K562 (cell line): ENCODE results near the gene LRRC47. TPM values are rescaled to one million over a fixed set of nuclear protein-coding genes. Genes with fewer than 3 reads are reported as not detected.

Source experiments
- ATAC-seq: fragments of 200-7000 bp; cut with Tn5 transposase; 3 replicates; pipeline ENCODE4 v1.9.1; 2020; ENCODE audit warnings: moderate library complexity
- BruUV-seq: library from RNA; stranded (reverse); fragments of 400-500 nt; replicated peaks from 2 replicates; lab custom pipeline; 2021; lab: Mats Ljungman, UMichigan
- CTCF ChIA-PET: fragments of 300-600 bp; formaldehyde crosslinking; extraction: SDS; loops from one replicate; lab custom pipeline; 2021; ENCODE audit warnings: low intra/inter-chr PET ratio; lab: Yijun Ruan, JAX
- POLR2A ChIA-PET: fragments of 300-600, 350-650 bp; sonication (Branson Sonifier 250); formaldehyde crosslinking; extraction: SDS; loops from one replicate; lab custom pipeline; 2021; ENCODE audit warnings: antibody characterized with exemption, inconsistent platforms; lab: Yijun Ruan, JAX
- DNase-seq, 4 experiments: peaks; one replicate each; pipeline versions ENCODE4 v3.0.0 to v3.0.0-alpha.2; 2011 to 2018; ENCODE audit warnings: low spot score in 3 of 4, mixed read lengths in 3 of 4; ENCODE audit errors: extremely low read depth in 1 of 4
- FAIRE-seq: peaks from 2 replicates; lab custom pipeline; 2011; peaks lifted over from hg19 to GRCh38; lab: Jason Lieb, UNC
- H2AFZ ChIP-seq: 2 replicates; pipeline ENCODE4 v1.6.0; 2011; ENCODE audit warnings: low read depth, low read length, control low read depth, inconsistent platforms
- H3K27ac ChIP-seq: fragments of 200-600 bp; 3 replicates; pipeline ENCODE4 v1.8.0; 2011; ENCODE audit warnings: low read depth, mild to moderate bottlenecking, control low read depth, inconsistent platforms, low read length, moderate library complexity, mixed read lengths; ENCODE audit errors: extremely low read depth
- H3K27me3 ChIP-seq, 2 experiments: fragments of 300-600 bp in 1 of 2; 2 replicates in 1 of 2; 3 replicates in 1 of 2; pipeline versions ENCODE4 v1.6.0 to v1.8.0; 2011; ENCODE audit warnings: inconsistent platforms in 2 of 2, low read length in 2 of 2, mild to moderate bottlenecking in 1 of 2, mixed read lengths in 1 of 2, moderate library complexity in 1 of 2; ENCODE audit not compliant: control insufficient read depth in 2 of 2, insufficient read depth in 2 of 2
- H3K36me3 ChIP-seq: fragments of 300-600 bp; 3 replicates; pipeline ENCODE4 v1.8.0; 2011; ENCODE audit warnings: mild to moderate bottlenecking, low read length, inconsistent platforms; ENCODE audit not compliant: control insufficient read depth, insufficient read depth
- H3K4me1 ChIP-seq, 2 experiments: fragments of 200-600 bp in 1 of 2; replicated peaks in 1 of 2; 2 replicates in 1 of 2; 3 replicates in 1 of 2; pipeline versions ENCODE4 v1.5.1 to v1.8.0; 2011; ENCODE audit warnings: inconsistent platforms in 2 of 2, low read length in 2 of 2, mild to moderate bottlenecking in 1 of 2, mixed read lengths in 1 of 2, moderate library complexity in 1 of 2; ENCODE audit not compliant: control insufficient read depth in 2 of 2, insufficient read depth in 2 of 2
- H3K4me2 ChIP-seq: 2 replicates; pipeline ENCODE4 v1.6.1; 2011; ENCODE audit warnings: low read length, control low read depth, inconsistent platforms, mixed read lengths; ENCODE audit not compliant: insufficient read depth
- H3K4me3 ChIP-seq: fragments of 200-600 bp; sonication (generic), shearing (Covaris generic); 2 replicates; pipeline ENCODE4 v1.5.1; 2016; ENCODE audit warnings: control low read depth, inconsistent platforms
- H3K79me2 ChIP-seq: fragments of 200-600 bp; 3 replicates; pipeline ENCODE4 v1.8.0; 2011; ENCODE audit warnings: low read length, inconsistent platforms; ENCODE audit not compliant: control insufficient read depth, insufficient read depth
- H3K9ac ChIP-seq, 2 experiments: 2 replicates each; pipeline versions ENCODE4 v1.6.0 to v1.6.1; 2011; ENCODE audit warnings: low read depth in 2 of 2, low read length in 2 of 2, control low read depth in 1 of 2, inconsistent platforms in 1 of 2, mild to moderate bottlenecking in 1 of 2, mixed read lengths in 1 of 2; ENCODE audit not compliant: insufficient read depth in 1 of 2
- H3K9me1 ChIP-seq: one replicate; pipeline ENCODE4 v1.6.0; 2011; ENCODE audit warnings: inconsistent platforms, mild to moderate bottlenecking, low read length, moderate library complexity; ENCODE audit not compliant: control insufficient read depth, insufficient read depth
- H3K9me3 ChIP-seq: replicated peaks from 2 replicates; pipeline ENCODE4 v1.5.1; 2011; ENCODE audit warnings: low read depth, low read length, inconsistent platforms; ENCODE audit not compliant: control insufficient read depth, insufficient read depth
- H4K20me1 ChIP-seq: replicated peaks from 2 replicates; pipeline ENCODE4 v1.6.1; 2011; ENCODE audit warnings: low read length, inconsistent platforms, mixed read lengths; ENCODE audit not compliant: control insufficient read depth, insufficient read depth
- ATF1 ChIP-seq, 2 experiments: fragments of 450-650 bp in 1 of 2; IDR thresholded peaks; 2 replicates each; pipeline ENCODE4 v1.6.1; 2016; ENCODE audit warnings: missing compliant biosample characterization in 1 of 2, missing genetic modification characterization in 1 of 2
- DACH1 ChIP-seq: fragments of 450-650 bp; IDR thresholded peaks from 2 replicates; pipeline ENCODE4 v1.6.1; 2018; ENCODE audit not compliant: partially characterized antibody
- FOXJ2 ChIP-seq: fragments of 200-800 bp; sonication (Bioruptor generic); IDR thresholded peaks from 2 replicates; pipeline ENCODE4 v1.6.1; 2016; ENCODE audit warnings: missing genetic modification characterization, missing compliant biosample characterization
- KLF16 ChIP-seq: IDR thresholded peaks from 2 replicates; pipeline ENCODE4 v1.6.1; 2016; ENCODE audit warnings: antibody characterized with exemption
- POLR2G ChIP-seq: fragments of 200-400 bp; formaldehyde crosslinking; IDR thresholded peaks from 2 replicates; pipeline ENCODE4 v1.6.1; 2017; ENCODE audit warnings: low read depth, mild to moderate bottlenecking, antibody characterized with exemption, low read length, moderate library complexity
- PTTG1 ChIP-seq: fragments of 450-650 bp; IDR thresholded peaks from 2 replicates; pipeline ENCODE4 v1.6.1; 2016; ENCODE audit warnings: low read depth, mild to moderate bottlenecking, missing genetic modification characterization, missing compliant biosample characterization
- SAP30 ChIP-seq: fragments of 200-600 bp; sonication (generic); IDR thresholded peaks from 2 replicates; pipeline ENCODE4 v1.6.1; 2012; ENCODE audit warnings: borderline replicate concordance, low read depth, mild to moderate bottlenecking, moderate library complexity, low read length, control low read depth, inconsistent platforms; ENCODE audit not compliant: insufficient read depth, poor library complexity, severe bottlenecking
- ZKSCAN8 ChIP-seq: fragments of 200-800 bp; sonication (Bioruptor generic); IDR thresholded peaks from 2 replicates; pipeline ENCODE4 v1.6.1; 2016; ENCODE audit warnings: missing genetic modification characterization, missing compliant biosample characterization
- ZNF41 ChIP-seq: fragments of 250-450 bp; sonication (Bioruptor Pico); conservative IDR thresholded peaks from 2 replicates; pipeline ENCODE4 v1.4.0; 2020; ENCODE audit warnings: mild to moderate bottlenecking
- ZNF444 ChIP-seq: fragments of 250-450 bp; sonication (Bioruptor Pico); IDR thresholded peaks from 2 replicates; pipeline ENCODE4 v1.4.0; 2020; ENCODE audit warnings: mild to moderate bottlenecking, moderate library complexity
- ZNF551 ChIP-seq: fragments of 250-450 bp; sonication (Bioruptor Pico); IDR thresholded peaks from 2 replicates; pipeline ENCODE4 v1.5.0; 2021; ENCODE audit warnings: mild to moderate bottlenecking, moderate library complexity
- ZNF780A ChIP-seq: fragments of 250-450 bp; sonication (Bioruptor Pico); IDR thresholded peaks from 2 replicates; pipeline ENCODE4 v1.5.0; 2021; ENCODE audit warnings: mild to moderate bottlenecking
- ZNF79 ChIP-seq: fragments of 250-450 bp; sonication (Bioruptor Pico); IDR thresholded peaks from 2 replicates; pipeline ENCODE4 v1.4.0; 2020; ENCODE audit warnings: low read depth, mild to moderate bottlenecking, moderate library complexity
- ZSCAN29 ChIP-seq: fragments of 450-650 bp; IDR thresholded peaks from 2 replicates; pipeline ENCODE4 v1.6.1; 2017
- WGBS: fragments of 100-300 bp; shearing (Covaris generic); methylation state at CpG from one replicate; pipeline ENCODE4 v1.1.6; 2016; ENCODE audit warnings: low coverage, mixed read lengths; ENCODE audit not compliant: insufficient coverage; ENCODE audit errors: missing lambda C conversion rate; 5-methylcytosine and 5-hydroxymethylcytosine counted together
- in situ Hi-C: fragments of 300-500 bp; cut with MboI; formaldehyde crosslinking; loops from 4 replicates; pipeline ENCODE4 v1.15.0; 2018; ENCODE audit warnings: inconsistent platforms, mixed read lengths
- intact Hi-C: fragments of 100-400 bp; cut with micrococcal nuclease; formaldehyde crosslinking; loops from 2 replicates; pipeline ENCODE4 v1.14.2; 2022
- polyA plus RNA-seq, 8 experiments: library from polyadenylated mRNA; depleted of rRNA in 4 of 8; stranded (reverse) in 5 of 8; unstranded in 3 of 8; fragments of >200 nt; fragmentation: Nextera tagmentation in 2 of 8; fragmentation: Illumina TruSeq in 1 of 8; extraction: Ambion mirVana in 2 of 8; extraction: Trizol in 1 of 8; gene quantifications; 2 replicates each; pipeline versions ENCODE4 v1.2.1 to v1.2.3, GENCODE V29; 2011 to 2014; ENCODE audit warnings: inconsistent platforms in 1 of 8, missing spikeins in 1 of 8
- total RNA-seq, 7 experiments: library from RNA; depleted of rRNA in 6 of 7; stranded (reverse); fragments of >200 nt in 6 of 7; fragmentation: Illumina TruSeq in 2 of 7; extraction: Trizol in 2 of 7; gene quantifications; 2 replicates each; pipeline versions ENCODE4 v1.2.1 to v1.2.3, GENCODE V29; 2011 to 2021; ENCODE audit warnings: low replicate concordance in 1 of 7

LRRC47 gene
- total and polyA plus RNA-seq, 9 of the 15 experiments (the other 6 are each of a cell fraction or from before 2014, with no cell fraction given) = 4.6 to 68.0 (median 35.9) TPM

DNA sequence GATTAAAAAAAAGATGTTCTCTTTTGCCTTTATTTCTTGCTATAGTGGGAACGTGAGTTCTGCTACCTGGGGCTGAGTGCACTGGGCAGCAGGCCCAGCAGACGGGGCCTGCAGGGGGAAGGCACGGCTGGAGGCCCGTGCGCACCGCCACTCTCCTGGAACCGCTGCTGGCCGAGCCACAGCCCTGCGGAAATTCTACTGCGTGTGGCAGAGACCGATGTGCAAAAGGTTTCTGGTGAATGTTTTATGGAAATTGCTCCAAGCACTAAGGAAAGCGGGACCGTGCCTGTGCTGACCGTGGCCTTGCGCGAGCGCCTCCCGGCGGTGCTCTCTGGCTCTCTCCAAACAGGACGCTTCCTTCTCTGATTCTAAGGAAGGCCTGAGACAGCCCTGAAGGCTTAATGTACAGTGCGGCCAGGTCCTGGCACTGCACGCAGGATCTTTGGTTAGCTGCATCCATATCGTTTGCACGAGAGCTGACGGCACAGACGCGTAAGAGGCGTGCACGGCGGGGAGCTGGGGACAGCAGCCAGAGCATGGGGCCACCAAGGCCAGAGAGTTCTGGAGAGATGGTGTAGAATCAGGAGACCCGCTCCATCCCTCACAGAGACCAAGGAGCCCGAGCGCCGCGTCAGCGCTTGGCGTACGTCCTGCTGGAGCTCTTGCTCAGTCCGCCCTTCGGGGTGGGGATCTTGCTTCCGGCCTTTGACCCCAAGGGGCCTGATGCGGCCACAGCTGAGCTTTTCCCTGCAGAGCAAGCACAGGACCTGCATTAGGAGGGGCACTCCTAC, 18.7 kb upstream of the LRRC47 start:
- no TSS peak for BruUV-seq
- FAIRE-seq (no peak), ATAC-seq (no peak), DNase-seq (no peak)
- intact Hi-C loops (no loop called here), in situ Hi-C loops (no loop called here)
- 86% methylated on average over 42 of the region's 42 CpGs for WGBS
- H3K9me1 ChIP-seq = no peaks in the 10 kb centered on the region
- POLR2A ChIA-PET = interaction anchor here (0.7 to 1.3 kb wide), 3 partner anchors 21 to 142 kb away, joined by 3 to 4 read pairs (median 3); no protein-coding TSS in a partner anchor
- no peak overlapping the region for H3K27ac ChIP-seq
- no peaks in the 10 kb centered on the region for H4K20me1 ChIP-seq
- no peak overlapping the region for H3K9ac ChIP-seq
- H3K27me3 ChIP-seq = no peaks in the 10 kb centered on the region
- peaks cover 10% of the 10 kb centered on the region; the same call in 2 of the 3 replicates for H3K36me3 ChIP-seq
- H2AFZ ChIP-seq = no peak overlapping the region
- CTCF ChIA-PET = no interaction called here
- no peaks in the 10 kb centered on the region for H3K79me2 ChIP-seq
- H3K4me3 ChIP-seq = no peak overlapping the region
- TF ChIP-seq FOXJ2 (tag) = no peak
- TF ChIP-seq SAP30 = no peak
- TF ChIP-seq POLR2G = peak; percentile 25; the same call in 1 of the 2 replicates
- peaks cover 6 to 27% of the 10 kb centered on the region in 2 experiments; a peak in 3 of 5 replicates for H3K4me1 ChIP-seq
- H3K9me3 ChIP-seq = no peaks in the 10 kb centered on the region
- no peak overlapping the region for H3K4me2 ChIP-seq

DNA sequence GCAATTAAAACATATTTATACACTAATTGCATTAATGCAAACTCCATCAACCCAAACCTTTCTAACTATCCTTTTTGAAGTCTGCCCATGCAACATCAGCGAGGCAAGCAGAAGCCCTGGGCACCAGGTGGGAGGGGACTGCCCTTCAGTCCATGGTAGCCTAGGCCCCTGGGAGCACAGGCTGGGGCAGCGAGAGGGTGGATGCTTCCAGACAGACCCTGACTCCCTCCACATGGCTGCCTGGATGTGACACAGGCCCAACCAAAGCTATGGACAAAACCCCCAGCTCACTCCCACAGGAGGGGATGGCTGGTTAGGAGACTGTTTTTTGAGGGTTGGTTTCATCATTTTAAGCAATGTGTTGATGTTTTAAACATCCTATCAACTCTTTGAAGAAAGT, 17.8 kb upstream of the LRRC47 start:
- Histone ChIP-seq H3K79me2 (no peaks in the 10 kb centered on the region), H3K9ac (no peak overlapping the region), H3K4me3 (no peak overlapping the region), H3K36me3 (peaks cover 8% of the 10 kb centered on the region; the same call in 1 of the 3 replicates), H3K4me2 (no peak overlapping the region), H3K27me3 (no peaks in the 10 kb centered on the region), H3K9me3 (no peaks in the 10 kb centered on the region), H3K9me1 (no peaks in the 10 kb centered on the region), H2AFZ (no peak overlapping the region), H4K20me1 (no peaks in the 10 kb centered on the region), H3K4me1 (peaks cover 6 to 27% of the 10 kb centered on the region in 2 experiments; a peak in 3 of 5 replicates), H3K27ac (no peak overlapping the region)
- intact Hi-C loops = no loop called here
- POLR2A ChIA-PET = interaction anchor here (1.3 kb wide), 1 partner anchor 20 kb away, joined by 4 read pairs; no protein-coding TSS in a partner anchor
- CTCF ChIA-PET = no interaction called here
- TF ChIP-seq ATF1 (CRISPR knock-in tag; IDR thresholded peaks at IDR 0.05) (no peak), ATF1 (tag; IDR thresholded peaks at IDR 0.05) (no peak), KLF16 (no peak), PTTG1 (no peak), ZNF79 (CRISPR knock-in tag) (no peak), ZNF551 (CRISPR knock-in tag) (no peak), ZNF780A (no peak), ZNF41 (no peak), DACH1 (no peak), ZKSCAN8 (CRISPR knock-in tag) (no peak), ZSCAN29 (no peak), ZNF444 (CRISPR knock-in tag) (no peak)
- WGBS = 87% methylated on average over 2 of the region's 2 CpGs
- ATAC-seq (no peak), DNase-seq (no peak), FAIRE-seq (no peak)
- no TSS peak for BruUV-seq
- in situ Hi-C loops = no loop called here
